ENCODE data around the gene SOWAHA. TPM values are rescaled to one million over a fixed set of nuclear protein-coding genes. Genes with fewer than 3 reads are reported as not detected.
"Not testable (repeated sequence)": the region's sequence is repeated elsewhere in the genome, so short reads cannot be mapped to it uniquely, and the experiment has no call there.

The SOWAHA gene
- total RNA-seq, 1 donor from 2014 or later, result not detected

DNA sequence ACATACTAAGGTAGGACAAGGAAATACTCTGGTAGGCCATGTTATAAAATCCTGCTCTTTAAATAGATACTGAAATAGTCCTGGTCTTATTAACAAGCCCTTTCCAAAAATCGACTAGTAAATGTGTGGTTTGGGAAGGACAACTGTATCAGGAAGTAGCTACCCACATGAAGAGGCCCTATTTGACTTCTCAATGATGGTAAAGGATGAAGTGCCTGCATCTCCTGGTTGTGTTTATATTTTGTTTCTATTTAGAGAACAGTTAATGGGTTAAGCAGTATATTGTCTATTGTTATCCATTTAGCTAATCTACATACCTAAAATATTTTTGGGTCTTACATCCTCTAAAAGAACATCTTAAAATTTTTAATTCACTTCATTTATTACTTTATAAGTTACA, 40.7 kb downstream of the SOWAHA start:
- TF ChIP-seq, protein P1, sequence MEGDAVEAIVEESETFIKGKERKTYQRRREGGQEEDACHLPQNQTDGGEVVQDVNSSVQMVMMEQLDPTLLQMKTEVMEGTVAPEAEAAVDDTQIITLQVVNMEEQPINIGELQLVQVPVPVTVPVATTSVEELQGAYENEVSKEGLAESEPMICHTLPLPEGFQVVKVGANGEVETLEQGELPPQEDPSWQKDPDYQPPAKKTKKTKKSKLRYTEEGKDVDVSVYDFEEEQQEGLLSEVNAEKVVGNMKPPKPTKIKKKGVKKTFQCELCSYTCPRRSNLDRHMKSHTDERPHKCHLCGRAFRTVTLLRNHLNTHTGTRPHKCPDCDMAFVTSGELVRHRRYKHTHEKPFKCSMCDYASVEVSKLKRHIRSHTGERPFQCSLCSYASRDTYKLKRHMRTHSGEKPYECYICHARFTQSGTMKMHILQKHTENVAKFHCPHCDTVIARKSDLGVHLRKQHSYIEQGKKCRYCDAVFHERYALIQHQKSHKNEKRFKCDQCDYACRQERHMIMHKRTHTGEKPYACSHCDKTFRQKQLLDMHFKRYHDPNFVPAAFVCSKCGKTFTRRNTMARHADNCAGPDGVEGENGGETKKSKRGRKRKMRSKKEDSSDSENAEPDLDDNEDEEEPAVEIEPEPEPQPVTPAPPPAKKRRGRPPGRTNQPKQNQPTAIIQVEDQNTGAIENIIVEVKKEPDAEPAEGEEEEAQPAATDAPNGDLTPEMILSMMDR (IDR thresholded peaks at IDR 0.05), result no peak
- Mint-ChIP-seq H3K36me3 (ENCODE audit: unreplicated experiment) (no peaks in the 10 kb centered on the region), H3K27me3 (ENCODE audit: unreplicated experiment) (peaks cover 8% of the 10 kb centered on the region), H3K4me3 (ENCODE audit: unreplicated experiment) (no peak overlapping the region), H3K27ac (ENCODE audit: unreplicated experiment) (no peak overlapping the region), H3K9me3 (ENCODE audit: unreplicated experiment) (no peaks in the 10 kb centered on the region), H3K4me1 (ENCODE audit: unreplicated experiment) (no peaks in the 10 kb centered on the region)
- DNase-seq (ENCODE audit: extremely low spot score, unreplicated experiment), result no peak

DNA sequence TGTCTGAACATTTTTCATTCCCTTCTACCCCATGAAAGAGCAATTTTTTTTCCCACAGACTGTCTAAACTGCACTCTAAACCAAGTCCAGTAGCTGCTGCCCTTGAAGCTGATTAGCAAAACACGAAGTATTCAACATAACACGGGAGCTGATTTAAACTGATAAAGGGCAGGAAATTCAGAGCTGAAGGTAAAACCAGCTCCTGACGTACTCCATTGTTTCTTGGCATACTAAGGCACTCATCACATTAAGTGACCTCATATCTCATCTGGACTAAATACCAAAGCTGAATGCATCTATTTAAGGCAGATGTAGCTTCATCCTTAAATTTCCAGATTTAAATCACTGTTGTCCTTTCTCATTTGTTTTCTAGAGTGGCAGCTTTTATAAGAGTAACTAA, 41.2 kb downstream of the SOWAHA start:
- Mint-ChIP-seq H3K27ac (ENCODE audit: unreplicated experiment) (no peak overlapping the region), H3K27me3 (ENCODE audit: unreplicated experiment) (peaks cover 8% of the 10 kb centered on the region), H3K36me3 (ENCODE audit: unreplicated experiment) (no peaks in the 10 kb centered on the region), H3K4me3 (ENCODE audit: unreplicated experiment) (no peak overlapping the region), H3K4me1 (ENCODE audit: unreplicated experiment) (no peaks in the 10 kb centered on the region), H3K9me3 (ENCODE audit: unreplicated experiment) (no peaks in the 10 kb centered on the region)
- TF ChIP-seq, protein P1 (IDR thresholded peaks at IDR 0.05), result no peak
- DNase-seq (ENCODE audit: extremely low spot score, unreplicated experiment), result no peak

DNA sequence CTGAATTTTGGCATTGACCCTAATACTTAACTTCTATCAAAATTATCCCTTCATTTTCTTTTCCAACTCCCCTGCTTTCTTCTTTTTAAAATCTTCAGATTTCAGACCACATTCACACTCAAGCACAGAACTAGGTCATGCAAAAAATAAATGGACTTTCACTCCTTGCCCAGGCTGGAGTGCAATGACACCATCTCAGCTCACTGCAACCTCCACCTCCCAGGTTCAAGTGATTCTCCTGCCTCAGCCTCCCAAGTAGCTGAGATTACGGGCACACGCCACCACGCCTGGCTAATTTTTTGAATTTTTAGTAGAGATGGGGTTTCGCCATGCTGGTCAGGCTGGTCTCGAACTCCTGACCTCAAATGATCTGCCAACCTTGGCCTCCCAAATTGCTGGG, 41.9 kb downstream of the SOWAHA start:
- not testable (repeated sequence) for H3K4me3 Mint-ChIP-seq (ENCODE audit: unreplicated experiment); H3K4me1 Mint-ChIP-seq (ENCODE audit: unreplicated experiment); DNase-seq (ENCODE audit: extremely low spot score, unreplicated experiment); H3K27ac Mint-ChIP-seq (ENCODE audit: unreplicated experiment); H3K36me3 Mint-ChIP-seq (ENCODE audit: unreplicated experiment); H3K27me3 Mint-ChIP-seq (ENCODE audit: unreplicated experiment); H3K9me3 Mint-ChIP-seq (ENCODE audit: unreplicated experiment)

DNA sequence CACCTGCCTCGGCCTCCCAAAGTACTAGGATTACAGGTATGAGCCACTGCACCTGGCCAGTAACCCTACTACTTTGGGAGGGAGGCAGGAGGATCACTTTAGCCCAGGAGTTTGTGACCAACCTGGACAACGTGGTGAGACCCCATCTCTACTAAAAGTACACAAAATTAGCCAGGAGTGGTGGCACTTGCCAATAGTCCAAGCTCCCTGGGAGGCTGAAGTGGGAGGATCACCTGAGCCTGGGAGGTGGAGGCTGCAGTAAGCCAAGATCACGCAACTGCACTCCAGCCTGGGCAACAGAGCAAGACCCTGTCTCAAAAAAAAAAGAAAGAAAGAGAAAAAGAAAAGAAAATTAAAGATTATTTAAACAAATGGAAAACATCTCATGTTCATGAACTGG, 42.9 kb downstream of the SOWAHA start:
- TF ChIP-seq, protein P1 (IDR thresholded peaks at IDR 0.05), result no peak
- Mint-ChIP-seq H3K27me3 (ENCODE audit: unreplicated experiment) (peaks cover 16% of the 10 kb centered on the region), H3K4me3 (ENCODE audit: unreplicated experiment) (no peak overlapping the region), H3K36me3 (ENCODE audit: unreplicated experiment) (no peaks in the 10 kb centered on the region), H3K4me1 (ENCODE audit: unreplicated experiment) (no peaks in the 10 kb centered on the region), H3K9me3 (ENCODE audit: unreplicated experiment) (no peaks in the 10 kb centered on the region), H3K27ac (ENCODE audit: unreplicated experiment) (no peak overlapping the region)
- no peak for DNase-seq (ENCODE audit: extremely low spot score, unreplicated experiment)

DNA sequence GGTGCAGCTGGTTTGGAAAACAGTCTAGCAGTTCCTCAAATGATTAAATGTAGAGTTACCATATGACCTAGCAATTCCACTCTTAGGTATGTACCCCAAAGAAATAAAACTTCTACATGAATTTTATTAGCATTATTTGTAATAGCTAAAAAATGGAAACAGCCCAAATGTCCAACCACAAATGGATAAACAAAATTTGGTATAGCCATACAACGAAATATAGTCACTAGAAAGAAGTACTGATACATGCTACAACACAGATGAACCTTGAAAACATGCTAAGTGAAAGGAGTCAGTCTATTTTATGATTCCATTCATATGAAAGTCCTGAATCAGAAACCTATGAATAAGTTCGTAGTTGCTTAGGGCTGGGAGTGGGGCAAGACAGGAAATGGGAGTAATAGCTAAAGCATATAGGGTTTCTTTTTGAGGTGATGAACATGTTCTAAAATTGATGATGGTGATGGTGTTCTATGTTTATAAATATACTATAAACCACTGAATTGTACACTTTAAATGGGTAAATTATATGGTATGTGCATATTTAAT, 46.9 kb downstream of the SOWAHA start:
- no peaks in the 10 kb centered on the region for H3K9me3 Mint-ChIP-seq (ENCODE audit: unreplicated experiment)
- peaks cover 23% of the 10 kb centered on the region for H3K27me3 Mint-ChIP-seq (ENCODE audit: unreplicated experiment)
- H3K4me1 Mint-ChIP-seq (ENCODE audit: unreplicated experiment), result no peaks in the 10 kb centered on the region
- no peak for DNase-seq (ENCODE audit: extremely low spot score, unreplicated experiment)
- no peaks in the 10 kb centered on the region for H3K36me3 Mint-ChIP-seq (ENCODE audit: unreplicated experiment)
- no peak overlapping the region for H3K4me3 Mint-ChIP-seq (ENCODE audit: unreplicated experiment)
- no peak overlapping the region for H3K27ac Mint-ChIP-seq (ENCODE audit: unreplicated experiment)
- TF ChIP-seq, protein P1 (IDR thresholded peaks at IDR 0.05), result no peak

DNA sequence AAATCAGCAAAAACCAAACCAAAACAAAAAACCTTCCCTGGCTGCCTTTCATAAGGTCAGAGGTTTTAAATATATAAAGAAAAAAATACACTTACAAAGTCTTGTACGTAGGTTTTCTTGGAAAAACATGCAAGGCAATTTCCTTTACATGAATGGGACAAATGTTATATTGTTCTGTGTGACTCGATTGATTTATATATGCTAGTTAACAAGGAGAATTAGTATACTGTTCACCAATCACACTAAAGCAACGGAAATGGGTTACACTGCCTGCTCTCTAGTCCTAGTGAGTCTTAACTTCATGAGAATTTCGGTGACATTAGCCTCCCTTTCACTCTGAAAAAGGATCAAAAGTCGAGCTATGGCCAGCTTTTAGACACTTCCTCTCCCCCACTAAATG, 47.6 kb downstream of the SOWAHA start:
- Mint-ChIP-seq H3K4me1 (ENCODE audit: unreplicated experiment) (peaks cover 3% of the 10 kb centered on the region), H3K4me3 (ENCODE audit: unreplicated experiment) (no peak overlapping the region), H3K27me3 (ENCODE audit: unreplicated experiment) (peaks cover 23% of the 10 kb centered on the region), H3K36me3 (ENCODE audit: unreplicated experiment) (no peaks in the 10 kb centered on the region), H3K9me3 (ENCODE audit: unreplicated experiment) (no peaks in the 10 kb centered on the region), H3K27ac (ENCODE audit: unreplicated experiment) (no peak overlapping the region)
- no peak for DNase-seq (ENCODE audit: extremely low spot score, unreplicated experiment)
- TF ChIP-seq, protein P1 (IDR thresholded peaks at IDR 0.05), result no peak
